Heart left ventricle (tissue), 16 donors: ENCODE results near the gene MINDY4. TPM values are rescaled to one million over a fixed set of nuclear protein-coding genes. Genes with fewer than 3 reads are reported as not detected.

Experiments
- ATAC-seq, 4 donors: fragments of 200-7000 bp; cut with Tn5 transposase; one replicate each; pipeline ENCODE4 v1.9.1; 2020 to 2022; ENCODE audit warnings: moderate library complexity in 4 of 4, mild to moderate bottlenecking in 3 of 4, moderate number of reproducible peaks in 1 of 4
- DNase-seq, 5 donors: peaks; one replicate each; pipeline ENCODE4 v3.0.0-alpha.2; 2020
- H3K27ac ChIP-seq, 12 donors: fragments of 200-600 bp; sonication (generic) in 4 of 12; one replicate each; pipeline versions ENCODE4 v1.5.0 to v1.8.0; 2016 to 2022; ENCODE audit warnings: mild to moderate bottlenecking in 2 of 12
- H3K27me3 ChIP-seq, 9 donors: fragments of 200-600 bp; sonication (generic) in 2 of 9; one replicate each; pipeline versions ENCODE4 v1.5.1 to v1.8.0; 2016 to 2022; ENCODE audit warnings: mild to moderate bottlenecking in 3 of 9
- H3K36me3 ChIP-seq, 9 donors: fragments of 200-600 bp; sonication (generic) in 2 of 9; one replicate each; pipeline versions ENCODE4 v1.5.0 to v1.8.0; 2018 to 2022; ENCODE audit warnings: mild to moderate bottlenecking in 2 of 9
- H3K4me1 ChIP-seq, 12 donors: fragments of 200-600 bp; sonication (generic) in 4 of 12; one replicate each; pipeline versions ENCODE4 v1.5.0 to v1.8.0; 2016 to 2022; ENCODE audit warnings: mild to moderate bottlenecking in 3 of 12
- H3K4me3 ChIP-seq, 12 donors: fragments of 200-600 bp; sonication (generic) in 4 of 12; one replicate each; pipeline versions ENCODE4 v1.5.0 to v1.8.0; 2017 to 2022; ENCODE audit warnings: mild to moderate bottlenecking in 9 of 12, moderate library complexity in 4 of 12
- H3K9me3 ChIP-seq, 12 donors: fragments of 200-600 bp; sonication (generic) in 4 of 12; one replicate each; pipeline versions ENCODE4 v1.5.0 to v1.8.0; 2016 to 2022; ENCODE audit warnings: mild to moderate bottlenecking in 1 of 12
- CTCF ChIP-seq, 12 donors: fragments of 200-600 bp; sonication (generic) in 4 of 12; IDR thresholded peaks; one replicate each; pipeline versions ENCODE4 v1.5.0 to v1.8.0; 2018 to 2022; ENCODE audit warnings: antibody characterized with exemption in 12 of 12, mild to moderate bottlenecking in 5 of 12
- POLR2A ChIP-seq, 2 donors: fragments of 450-650 bp; IDR thresholded peaks; one replicate each; pipeline ENCODE4 v1.6.1; 2017; ENCODE audit warnings: antibody characterized with exemption in 2 of 2, mild to moderate bottlenecking in 2 of 2, moderate library complexity in 2 of 2
- WGBS, 4 donors: extraction: QIAGEN DNeasy Blood & Tissue Kit in 2 of 4; methylation state at CpG; one replicate each; pipeline versions ENCODE4 v1.1.5 to v1.1.7; 2013 to 2018; 5-methylcytosine and 5-hydroxymethylcytosine counted together
- intact Hi-C, 10 donors: fragments of 100-400 bp; cut with DNase I; formaldehyde crosslinking; loops; one replicate each; pipeline versions ENCODE4 v1.11.1 to v1.14.2; 2022
- long read RNA-seq, 3 donors: library from polyadenylated mRNA; unstranded; transcript quantifications; one replicate each; pipeline ENCODE4 v2.0.0, GENCODE V29; 2020 to 2021
- polyA plus RNA-seq, 2 donors: library from polyadenylated mRNA; stranded (reverse); fragments of 200-250 nt; gene quantifications; one replicate each; pipeline ENCODE4 v1.2.3, GENCODE V29; 2013
- total RNA-seq, 9 donors: library from RNA; depleted of rRNA in 2 of 9; stranded (reverse); fragments of >200 nt in 2 of 9; fragmentation: NEBNext Ultra II Directional in 3 of 9; extraction: Animal tissue kit (Norgen Biotek cat#: 25700) in 3 of 9; gene quantifications; one replicate each; pipeline versions ENCODE4 v1.1.0 to v1.2.4, GENCODE V29; 2016 to 2023
- donor health status: ischemic (EF 13 %, LVEDD 7.1; RV severe dilation, severe dysfunction).
- donor health status: healthy with polysubstance abuse.
- donor health status: DM: no; HTN: yes; CAD: no.
- donor health status: DM: no; HTN: no; CAD: no.
- donor health status: ischemic (EF 25% LVEDD 6.9; RV normal size, moderate dysfunction).
- donor health status: ischemic (EF 25% LVEDD 5.7; RV mildly dilated, moderate dysfunction).
- donor health status: healthy.
- donor health status: DM: yes; HTN: yes; CAD: no.
- donor health status: ischemic (EF 35%, LVEDD 5.7; RV mildly dilated, moderate dysfunction).
- donor health status: nonischemic (EF 11% LVEDD 7.7; RV severe dilation, severe dysfunction).
- donor health status: DM: yes; HTN: yes; CAD: no.
- donor health status: PGD.
- donor health status: ischemic (EF 29% LVEDD 5.4; RV normal size, mild dysfunction).
- donor health status: nonischemic (EF 23%, LVEDD 6.1; RV moderate dilation, normal function).

The MINDY4 gene
- 1 to 10 TPM; 2.4 to 6.0 (median 3.1) TPM for total RNA-seq
- 1 to 10 TPM; 1.3 to 2.4 TPM for polyA plus RNA-seq
- long read RNA-seq, donor 1, partial matches to known transcripts, result 2 of 3 reads
- long read RNA-seq, donor 1, other reads (novel, unspliced or antisense), result 0 of 3 reads
- long read RNA-seq, donor 2, partial matches to known transcripts, result 0 of 5 reads
- long read RNA-seq, donor 2, other reads (novel, unspliced or antisense), result 2 of 5 reads
- long read RNA-seq, donor 3, partial matches to known transcripts, result 2 of 3 reads
- long read RNA-seq, donor 3, other reads (novel, unspliced or antisense), result 0 of 3 reads

DNA sequence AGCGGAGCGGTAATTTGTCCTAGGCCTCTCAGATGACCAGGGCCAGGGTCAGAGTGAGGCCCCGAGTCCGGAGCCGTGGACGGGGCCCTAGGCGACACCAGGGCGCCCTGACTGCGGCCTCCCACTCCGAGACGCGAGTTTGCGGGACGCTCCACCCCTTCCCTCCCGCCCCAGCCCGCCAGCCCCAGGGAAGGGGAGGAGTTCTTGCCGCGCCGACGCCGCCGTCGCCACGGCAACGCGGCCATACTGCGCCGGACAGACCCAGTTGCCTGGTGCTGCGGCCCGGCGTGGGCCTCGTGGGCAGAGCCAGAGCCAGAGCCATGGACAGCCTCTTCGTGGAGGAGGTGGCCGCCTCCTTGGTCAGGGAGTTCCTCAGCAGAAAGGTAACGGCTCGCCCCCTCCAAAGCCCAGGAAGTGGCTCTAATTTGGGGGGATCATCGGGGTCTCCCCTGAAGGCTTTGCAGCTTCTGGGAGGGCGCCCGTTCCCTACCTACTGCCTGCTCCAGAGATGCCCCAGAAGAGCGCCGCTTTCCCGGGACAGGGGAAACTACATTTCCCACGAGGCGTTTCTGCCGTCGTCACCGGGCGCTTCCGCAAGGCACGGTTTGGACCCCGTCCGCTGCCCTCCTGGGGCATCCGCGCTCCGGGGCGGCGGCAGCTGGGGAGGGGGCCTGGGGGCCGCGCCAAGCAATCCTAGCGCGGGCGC, at the start of gene MINDY4:
TSS of gene MINDY4 (plus strand) at position 244 of the 706 bp plus-strand sequence. CDS start at position 321, 77 bp downstream.
- H3K27me3 ChIP-seq, result no peaks in the 10 kb centered on the region
- H3K4me3 ChIP-seq, result peak within 1 kb of the TSS; percentile 63 to 92 (median 81)
- intact Hi-C loops, result no loop called here
- peak within 1 kb of the TSS; percentile 26 to 92 (median 84) for H3K27ac ChIP-seq
- H3K9me3 ChIP-seq, result no peaks in the 10 kb centered on the region
- no peaks in the 10 kb centered on the region for H3K36me3 ChIP-seq
- peak; percentile 87 to 93 (median 89) for DNase-seq
- TF ChIP-seq POLR2A (IDR thresholded peaks at IDR 0.05) (peak in 1 of 2 donors; percentile 29), CTCF (IDR thresholded peaks at IDR 0.05) (peak in 1 of 12 donors; percentile 9)
- WGBS, 4 donors, result 0 to 3% (median 2%) methylated on average over 9 to 62 of the region's 62 CpGs
- H3K4me1 ChIP-seq, result peaks cover 0 to 33% (median 11%) of the 10 kb centered on the region in 12 donors
- peak; percentile 90 to 98 (median 96) for ATAC-seq

GRCh38 chr7:30722187-30722586, 49.0 kb upstream of the MINDY4 start:
- H3K36me3 ChIP-seq, result no peaks in the 10 kb centered on the region
- no peak for DNase-seq
- no peaks in the 10 kb centered on the region for H3K4me1 ChIP-seq
- H3K9me3 ChIP-seq, result peaks cover 0 to 24% (median 7%) of the 10 kb centered on the region in 12 donors
- intact Hi-C loops, result no loop called here
- no peak overlapping the region for H3K27ac ChIP-seq
- no peak for TF ChIP-seq POLR2A (IDR thresholded peaks at IDR 0.05)
- TF ChIP-seq CTCF (IDR thresholded peaks at IDR 0.05), result no peak
- no peak overlapping the region for H3K4me3 ChIP-seq
- 81 to 91% (median 89%) methylated on average over 2 of the region's 2 CpGs for WGBS, 4 donors
- H3K27me3 ChIP-seq, result no peaks in the 10 kb centered on the region
- ATAC-seq, result no peak

- Histone ChIP-seq H3K27ac (no peak overlapping the region), H3K9me3 (peaks cover 0 to 24% (median 7%) of the 10 kb centered on the region in 12 donors), H3K4me3 (no peak overlapping the region), H3K36me3 (no peaks in the 10 kb centered on the region), H3K27me3 (no peaks in the 10 kb centered on the region), H3K4me1 (no peaks in the 10 kb centered on the region)
- ATAC-seq (no peak), DNase-seq (no peak)
- intact Hi-C loops, result no loop called here
- TF ChIP-seq POLR2A (IDR thresholded peaks at IDR 0.05), result no peak
- TF ChIP-seq CTCF (IDR thresholded peaks at IDR 0.05), result no peak
Measured at GRCh38 chr7:30722671-30723070, 48.5 kb upstream of the MINDY4 start.

DNA sequence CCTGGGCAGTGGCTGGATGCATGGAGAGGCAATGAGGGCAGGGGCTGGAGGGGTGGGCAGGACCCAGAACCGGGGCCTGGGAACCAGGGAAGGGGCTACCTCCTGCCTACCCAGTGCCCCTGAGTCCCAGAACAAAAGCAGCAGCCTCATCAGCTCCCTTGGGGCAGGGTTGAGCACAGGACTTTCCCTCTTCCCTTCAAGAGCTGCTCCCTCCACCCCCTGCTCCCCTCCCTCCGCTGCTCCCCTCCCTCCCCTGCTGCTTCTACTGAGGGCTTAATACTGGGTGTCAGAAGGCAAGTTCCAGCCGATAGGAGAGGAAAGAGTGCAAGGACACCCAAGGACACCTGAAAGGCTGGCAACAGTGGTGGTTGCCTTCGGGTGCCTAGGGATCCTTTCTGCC, 47.4 kb upstream of the MINDY4 start:
- H3K4me1 ChIP-seq, result no peaks in the 10 kb centered on the region
- DNase-seq, result no peak
- no peak overlapping the region for H3K4me3 ChIP-seq
- no peak overlapping the region for H3K27ac ChIP-seq
- 48 to 66% (median 56%) methylated on average over 3 to 4 of the region's 4 CpGs for WGBS, 4 donors
- no peak for TF ChIP-seq CTCF (IDR thresholded peaks at IDR 0.05)
- TF ChIP-seq POLR2A (IDR thresholded peaks at IDR 0.05), result no peak
- peaks cover 0 to 14% (median 0%) of the 10 kb centered on the region in 12 donors for H3K9me3 ChIP-seq
- intact Hi-C loops, result no loop called here
- ATAC-seq, result no peak
- H3K36me3 ChIP-seq, result no peaks in the 10 kb centered on the region
- no peaks in the 10 kb centered on the region for H3K27me3 ChIP-seq
